Trophoblast cell (in vitro differentiated cells and primary cell): ENCODE data around the gene NR4A3.

ENCODE experiments used
- DNase-seq, 2 donors: peaks; one replicate each; pipeline ENCODE4 v3.0.0-alpha.2; 2016
- H2AFZ ChIP-seq: 2 replicates; pipeline ENCODE4 v1.6.1; 2013; ENCODE audit warnings: low read length, moderate library complexity, mild to moderate bottlenecking; ENCODE audit not compliant: insufficient read depth, poor library complexity
- H2AK5ac ChIP-seq: 2 replicates; pipeline ENCODE4 v1.6.1; 2013; ENCODE audit warnings: mild to moderate bottlenecking, low read length
- H2BK120ac ChIP-seq: 2 replicates; pipeline ENCODE4 v1.6.1; 2013; ENCODE audit warnings: low read length, mild to moderate bottlenecking, moderate library complexity; ENCODE audit not compliant: insufficient read depth, poor library complexity
- H2BK12ac ChIP-seq: 2 replicates; pipeline ENCODE4 v1.6.1; 2013; ENCODE audit warnings: mild to moderate bottlenecking, low read length, moderate library complexity
- H2BK5ac ChIP-seq: 2 replicates; pipeline ENCODE4 v1.6.1; 2013; ENCODE audit warnings: low read length, low read depth, moderate library complexity, mild to moderate bottlenecking; ENCODE audit not compliant: poor library complexity
- H3K14ac ChIP-seq: 2 replicates; pipeline ENCODE4 v1.6.1; 2013; ENCODE audit warnings: mild to moderate bottlenecking, low read length
- H3K18ac ChIP-seq: 2 replicates; pipeline ENCODE4 v1.6.1; 2013; ENCODE audit warnings: mild to moderate bottlenecking, low read length
- H3K23ac ChIP-seq: 2 replicates; pipeline ENCODE4 v1.6.1; 2013; ENCODE audit warnings: low read length
- H3K27ac ChIP-seq: 2 replicates; pipeline ENCODE4 v1.5.1; 2013; ENCODE audit warnings: low read depth, mild to moderate bottlenecking, inconsistent platforms, low read length, moderate library complexity
- H3K27me3 ChIP-seq: 2 replicates; pipeline ENCODE4 v1.6.1; 2013; ENCODE audit warnings: inconsistent platforms, mild to moderate bottlenecking, low read length, moderate library complexity; ENCODE audit not compliant: insufficient read depth
- H3K36me3 ChIP-seq, 2 experiments: 1 replicate in 1 of 2; 2 replicates in 1 of 2; pipeline ENCODE4 v1.6.1; 2013; ENCODE audit warnings: low read length in 2 of 2, mild to moderate bottlenecking in 2 of 2, moderate library complexity in 1 of 2; ENCODE audit not compliant: insufficient read depth in 2 of 2, control insufficient read depth in 1 of 2
- H3K4ac ChIP-seq: 2 replicates; pipeline ENCODE4 v1.6.1; 2013; ENCODE audit warnings: low read depth, mild to moderate bottlenecking, low read length, moderate library complexity
- H3K4me1 ChIP-seq, 2 experiments: 1 replicate in 1 of 2; 2 replicates in 1 of 2; pipeline ENCODE4 v1.6.1; 2013; ENCODE audit warnings: low read length in 2 of 2, mild to moderate bottlenecking in 2 of 2, moderate library complexity in 1 of 2; ENCODE audit not compliant: insufficient read depth in 2 of 2, control insufficient read depth in 1 of 2
- H3K4me2 ChIP-seq: 2 replicates; pipeline ENCODE4 v1.6.1; 2013; ENCODE audit warnings: inconsistent platforms, mild to moderate bottlenecking, low read length, moderate library complexity
- H3K4me3 ChIP-seq: 2 replicates; pipeline ENCODE4 v1.5.1; 2013; ENCODE audit warnings: mild to moderate bottlenecking, low read depth, low read length, inconsistent platforms
- H3K79me1 ChIP-seq: one replicate; pipeline ENCODE4 v1.6.1; 2013; ENCODE audit warnings: low read length
- H3K79me2 ChIP-seq: 2 replicates; pipeline ENCODE4 v1.6.1; 2013; ENCODE audit warnings: low read length, mild to moderate bottlenecking; ENCODE audit not compliant: control insufficient read depth, insufficient read depth, poor library complexity
- H3K9ac ChIP-seq: 2 replicates; pipeline ENCODE4 v1.6.1; 2013; ENCODE audit warnings: mild to moderate bottlenecking, low read length
- H3K9me3 ChIP-seq: 2 replicates; pipeline ENCODE4 v1.6.1; 2013; ENCODE audit warnings: low read depth, mild to moderate bottlenecking, control low read depth, inconsistent platforms, low read length; ENCODE audit not compliant: insufficient read depth
- H4K12ac ChIP-seq: 2 replicates; pipeline ENCODE4 v1.6.1; 2013; ENCODE audit warnings: low read depth, mild to moderate bottlenecking, low read length, moderate library complexity
- H4K8ac ChIP-seq: 2 replicates; pipeline ENCODE4 v1.6.1; 2013; ENCODE audit warnings: low read depth, mild to moderate bottlenecking, low read length, moderate library complexity
- H4K91ac ChIP-seq: one replicate; pipeline ENCODE4 v1.6.1; 2013; ENCODE audit warnings: low read depth, mild to moderate bottlenecking, low read length, moderate library complexity
- WGBS: extraction: QIAGEN DNeasy Blood & Tissue Kit; methylation state at CpG from one replicate; pipeline ENCODE4 v1.1.7; 2013; ENCODE audit warnings: missing lambda C conversion rate; ENCODE audit not compliant: insufficient read length, insufficient coverage; ENCODE audit errors: extremely low coverage; 5-methylcytosine and 5-hydroxymethylcytosine counted together

Gene NR4A3

DNA sequence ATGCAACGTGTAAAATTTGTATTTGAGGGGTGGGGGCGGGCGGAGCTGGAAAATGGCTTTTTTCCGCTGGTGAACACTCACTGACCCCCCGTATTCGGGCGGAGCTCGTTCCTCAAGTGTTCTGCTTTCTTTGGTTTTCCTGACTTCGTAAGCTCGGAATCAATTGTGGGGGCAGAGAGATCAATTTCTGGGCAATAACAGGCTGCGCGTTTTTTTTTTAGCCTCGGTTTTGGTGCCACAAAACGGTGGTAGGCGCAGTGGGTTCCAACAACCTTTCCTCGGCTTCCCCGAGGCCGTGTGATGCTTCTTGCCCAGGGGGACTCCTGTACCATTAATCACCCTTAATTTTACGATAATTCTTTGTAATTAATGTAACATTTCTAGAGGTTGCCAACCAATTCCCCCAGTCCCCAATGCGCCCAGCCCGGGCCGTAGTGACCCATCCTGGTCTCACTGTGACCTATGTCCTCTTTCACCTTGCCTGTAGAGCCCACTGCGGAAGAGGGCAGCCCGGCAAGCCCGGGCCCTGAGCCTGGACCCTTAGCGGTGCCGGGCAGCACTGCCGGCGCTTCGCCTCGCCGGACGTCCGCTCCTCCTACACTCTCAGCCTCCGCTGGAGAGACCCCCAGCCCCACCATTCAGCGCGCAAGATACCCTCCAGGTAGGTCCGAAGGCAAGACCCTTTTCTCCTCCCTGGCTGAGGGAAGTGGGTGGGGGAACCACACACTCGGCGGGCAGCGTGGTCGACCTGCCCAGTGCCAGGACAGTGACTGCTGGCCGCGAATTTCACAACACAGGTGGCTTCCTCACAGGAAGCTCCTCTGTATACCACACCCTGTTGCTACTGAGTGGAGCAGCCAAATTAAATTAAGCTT is 3.7 kb downstream of the NR4A3 start:
- no peak overlapping the region for H3K18ac ChIP-seq

DNA sequence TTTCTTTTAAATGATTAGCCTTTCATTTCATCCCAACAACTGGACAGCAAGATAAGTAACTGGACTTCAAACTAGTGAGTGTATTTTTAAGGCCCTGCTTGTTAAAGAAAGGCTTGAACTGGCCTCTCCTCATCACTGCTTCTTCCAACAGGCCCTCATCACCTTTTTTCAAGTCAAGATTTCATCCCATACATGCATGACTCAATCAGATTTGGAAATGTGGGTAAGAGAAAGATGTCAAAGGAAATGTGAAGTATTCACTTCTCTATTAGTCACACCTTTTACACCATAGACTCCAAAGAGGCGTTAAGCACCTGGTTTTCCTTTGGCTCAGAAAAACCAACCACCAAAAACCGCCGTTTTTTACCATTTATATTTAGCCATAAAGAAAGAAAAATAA is 4.9 kb downstream of the NR4A3 start:
- H2AK5ac ChIP-seq = no peak overlapping the region
- H4K91ac ChIP-seq = no peak overlapping the region
- no peak overlapping the region for H3K9ac ChIP-seq
- no peak overlapping the region for H3K27ac ChIP-seq
- H3K79me2 ChIP-seq = peaks cover 2% of the 10 kb centered on the region
- H3K4me2 ChIP-seq = no peak overlapping the region
- no peak overlapping the region for H2AFZ ChIP-seq
- peaks cover 21 to 30% of the 10 kb centered on the region in 2 experiments for H3K4me1 ChIP-seq
- no peak overlapping the region for H2BK5ac ChIP-seq
- peak; percentile 43 to 80 for DNase-seq
- no peak overlapping the region for H3K4ac ChIP-seq
- no peak overlapping the region for H3K18ac ChIP-seq
- H3K36me3 ChIP-seq = no peaks in the 10 kb centered on the region
- peaks cover 10% of the 10 kb centered on the region for H3K9me3 ChIP-seq
- H3K27me3 ChIP-seq = peaks cover 72% of the 10 kb centered on the region
- H4K12ac ChIP-seq = no peak overlapping the region
- H3K79me1 ChIP-seq = peaks cover 2% of the 10 kb centered on the region
- no CpG with 5 or more reads among the region's 3 CpGs for WGBS
- no peak overlapping the region for H2BK120ac ChIP-seq
- H4K8ac ChIP-seq = no peak overlapping the region
- no peak overlapping the region for H3K23ac ChIP-seq
- no peak overlapping the region for H3K14ac ChIP-seq
- H3K4me3 ChIP-seq = no peak overlapping the region
- H2BK12ac ChIP-seq = no peak overlapping the region

More for the DNA sequence above, 3.7 kb downstream of the NR4A3 start:
- Histone ChIP-seq H3K4me2 (peak overlapping the region; percentile 100), H2BK12ac (no peak overlapping the region), H3K79me2 (peaks cover 2% of the 10 kb centered on the region), H3K27me3 (peaks cover 72% of the 10 kb centered on the region), H3K9me3 (peaks cover 10% of the 10 kb centered on the region), H2AK5ac (no peak overlapping the region), H2BK5ac (no peak overlapping the region), H3K27ac (no peak overlapping the region), H3K4ac (no peak overlapping the region), H3K9ac (no peak overlapping the region), H4K91ac (no peak overlapping the region), H3K23ac (no peak overlapping the region), H4K8ac (no peak overlapping the region), H3K79me1 (peaks cover 3% of the 10 kb centered on the region), H3K14ac (no peak overlapping the region), H4K12ac (no peak overlapping the region), H2AFZ (no peak overlapping the region), H3K4me3 (no peak overlapping the region), H2BK120ac (no peak overlapping the region), H3K4me1 (peaks cover 21 to 30% of the 10 kb centered on the region in 2 experiments), H3K36me3 (no peaks in the 10 kb centered on the region)
- WGBS = no CpG with 5 or more reads among the region's 44 CpGs
- no peak for DNase-seq

DNA sequence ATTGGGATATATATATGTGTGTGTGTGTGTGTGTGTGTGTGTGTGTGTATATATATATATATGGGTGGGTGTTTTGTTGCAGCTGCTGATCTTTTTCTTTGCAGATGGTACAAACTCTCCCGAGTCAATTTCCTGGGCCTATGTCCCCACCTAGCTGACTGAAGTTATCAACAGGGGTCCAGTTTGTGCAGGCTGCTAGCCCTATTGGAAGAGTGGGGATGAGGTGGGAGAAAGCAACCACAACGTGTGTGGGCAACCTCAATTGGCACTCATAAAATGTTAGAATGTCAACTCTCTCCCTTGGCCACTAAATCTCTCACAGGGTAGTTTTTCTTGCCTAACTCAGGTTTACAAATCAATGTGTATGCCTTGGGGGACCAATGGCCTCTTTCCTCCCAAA is 5.6 kb downstream of the NR4A3 start:
- peaks cover 70% of the 10 kb centered on the region for H3K27me3 ChIP-seq
- no CpG with 5 or more reads among the region's 2 CpGs for WGBS

DNA sequence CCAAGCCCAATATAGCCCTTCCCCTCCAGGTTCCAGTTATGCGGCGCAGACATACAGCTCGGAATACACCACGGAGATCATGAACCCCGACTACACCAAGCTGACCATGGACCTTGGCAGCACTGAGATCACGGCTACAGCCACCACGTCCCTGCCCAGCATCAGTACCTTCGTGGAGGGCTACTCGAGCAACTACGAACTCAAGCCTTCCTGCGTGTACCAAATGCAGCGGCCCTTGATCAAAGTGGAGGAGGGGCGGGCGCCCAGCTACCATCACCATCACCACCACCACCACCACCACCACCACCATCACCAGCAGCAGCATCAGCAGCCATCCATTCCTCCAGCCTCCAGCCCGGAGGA is 6.3 kb downstream of the NR4A3 start:
- no peak overlapping the region for H4K8ac ChIP-seq
- no CpG with 5 or more reads among the region's 15 CpGs for WGBS
- no peak overlapping the region for H3K9ac ChIP-seq
- no peak for DNase-seq
- no peaks in the 10 kb centered on the region for H3K36me3 ChIP-seq
- H4K91ac ChIP-seq = no peak overlapping the region
- H3K27me3 ChIP-seq = peaks cover 64% of the 10 kb centered on the region
- no peak overlapping the region for H4K12ac ChIP-seq
- peaks cover 10% of the 10 kb centered on the region for H3K9me3 ChIP-seq
- no peak overlapping the region for H3K27ac ChIP-seq
- H3K4ac ChIP-seq = no peak overlapping the region
- no peaks in the 10 kb centered on the region for H3K79me2 ChIP-seq
- H3K23ac ChIP-seq = no peak overlapping the region
- no peak overlapping the region for H2BK12ac ChIP-seq
- no peak overlapping the region for H2AK5ac ChIP-seq
- peaks cover 18 to 25% of the 10 kb centered on the region in 2 experiments for H3K4me1 ChIP-seq
- H2AFZ ChIP-seq = no peak overlapping the region
- no peaks in the 10 kb centered on the region for H3K79me1 ChIP-seq
- no peak overlapping the region for H3K4me2 ChIP-seq
- H2BK5ac ChIP-seq = no peak overlapping the region
- H3K18ac ChIP-seq = no peak overlapping the region
- H3K14ac ChIP-seq = no peak overlapping the region
- no peak overlapping the region for H3K4me3 ChIP-seq
- H2BK120ac ChIP-seq = no peak overlapping the region

More for the DNA sequence above, 5.6 kb downstream of the NR4A3 start:
- no peak overlapping the region for H2BK120ac ChIP-seq
- no peak overlapping the region for H2BK12ac ChIP-seq
- H4K91ac ChIP-seq = no peak overlapping the region
- H3K9me3 ChIP-seq = peaks cover 10% of the 10 kb centered on the region
- H4K8ac ChIP-seq = no peak overlapping the region
- H2BK5ac ChIP-seq = no peak overlapping the region
- H3K79me1 ChIP-seq = no peaks in the 10 kb centered on the region
- no peaks in the 10 kb centered on the region for H3K36me3 ChIP-seq
- no peak overlapping the region for H3K4ac ChIP-seq
- H4K12ac ChIP-seq = no peak overlapping the region
- DNase-seq = no peak
- no peaks in the 10 kb centered on the region for H3K79me2 ChIP-seq
- peaks cover 21 to 30% of the 10 kb centered on the region in 2 experiments for H3K4me1 ChIP-seq
- H2AK5ac ChIP-seq = no peak overlapping the region
- H3K4me3 ChIP-seq = no peak overlapping the region
- H3K18ac ChIP-seq = no peak overlapping the region
- H3K4me2 ChIP-seq = no peak overlapping the region
- H3K27ac ChIP-seq = no peak overlapping the region
- no peak overlapping the region for H3K9ac ChIP-seq
- no peak overlapping the region for H3K14ac ChIP-seq
- H3K23ac ChIP-seq = no peak overlapping the region
- H2AFZ ChIP-seq = no peak overlapping the region
